ENCODE measurements around the gene ATAD3C. TPM values are rescaled to one million over a fixed set of nuclear protein-coding genes. Genes with fewer than 3 reads are reported as not detected.
"Not testable (repeated sequence)": the region's sequence is repeated elsewhere in the genome, so short reads cannot be mapped to it uniquely, and the experiment has no call there.

The ATAD3C gene
- total RNA-seq, 1 donor from 2014 or later, result not detected

DNA sequence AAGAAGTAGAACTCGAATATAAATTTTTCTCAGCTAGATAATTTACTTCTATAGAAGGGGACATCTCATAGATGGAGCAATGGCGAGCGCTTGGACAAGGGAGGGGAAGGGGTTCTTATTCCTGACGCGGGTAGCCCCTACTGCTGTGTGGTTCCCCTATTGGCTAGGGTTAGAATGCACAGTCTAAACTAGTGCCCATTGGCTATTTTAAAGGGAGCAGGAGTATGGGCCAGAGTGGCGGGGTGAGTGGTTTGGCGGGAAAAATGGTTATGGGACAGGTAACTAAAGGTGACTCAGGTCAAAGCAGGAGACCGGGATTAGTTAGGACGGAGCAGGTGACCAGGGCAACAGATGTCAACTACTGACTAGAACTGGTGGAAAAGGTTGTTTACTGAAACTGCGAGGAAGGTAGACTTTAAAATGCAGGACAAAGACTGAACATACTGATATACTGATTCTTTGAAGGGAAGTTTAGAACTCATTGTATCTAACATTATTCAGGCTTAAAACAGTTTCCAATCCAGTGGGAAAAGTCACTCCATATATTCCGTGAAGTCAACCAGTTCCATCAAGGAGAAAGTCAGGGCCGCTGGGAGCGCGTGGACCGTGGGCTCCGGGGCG, 61.5 kb downstream of the ATAD3C start:
- Histone ChIP-seq H3K9ac (peak overlapping the region; percentile 77), H3K9me3 (ENCODE audit: low read depth) (no peaks in the 10 kb centered on the region), H3K27ac (peak overlapping the region; percentile 80), H3K4me3 (peak overlapping the region; percentile 68), H4K20me1 (ENCODE audit: low read depth) (no peaks in the 10 kb centered on the region), H3K36me3 (no peaks in the 10 kb centered on the region), H3K4me2 (peak overlapping the region; percentile 92), H3K27me3 (no peaks in the 10 kb centered on the region), H3K4me1 (no peaks in the 10 kb centered on the region), H3F3A (ENCODE audit: low read depth) (peaks cover 17% of the 10 kb centered on the region), H2AFZ (replicated peaks) (peak overlapping the region; percentile 35), H3K79me2 (ENCODE audit: low read depth) (peaks cover 7% of the 10 kb centered on the region)
- H3K36me3 Mint-ChIP-seq, result no peaks in the 10 kb centered on the region
- peak overlapping the region; percentile 94 for H3K4me3 Mint-ChIP-seq
- no peak for TF ChIP-seq EZH2phosphoT487 (IDR thresholded peaks at IDR 0.05)
- no peak for TF ChIP-seq EZH2 (IDR thresholded peaks at IDR 0.05)
- TF ChIP-seq, protein P1, sequence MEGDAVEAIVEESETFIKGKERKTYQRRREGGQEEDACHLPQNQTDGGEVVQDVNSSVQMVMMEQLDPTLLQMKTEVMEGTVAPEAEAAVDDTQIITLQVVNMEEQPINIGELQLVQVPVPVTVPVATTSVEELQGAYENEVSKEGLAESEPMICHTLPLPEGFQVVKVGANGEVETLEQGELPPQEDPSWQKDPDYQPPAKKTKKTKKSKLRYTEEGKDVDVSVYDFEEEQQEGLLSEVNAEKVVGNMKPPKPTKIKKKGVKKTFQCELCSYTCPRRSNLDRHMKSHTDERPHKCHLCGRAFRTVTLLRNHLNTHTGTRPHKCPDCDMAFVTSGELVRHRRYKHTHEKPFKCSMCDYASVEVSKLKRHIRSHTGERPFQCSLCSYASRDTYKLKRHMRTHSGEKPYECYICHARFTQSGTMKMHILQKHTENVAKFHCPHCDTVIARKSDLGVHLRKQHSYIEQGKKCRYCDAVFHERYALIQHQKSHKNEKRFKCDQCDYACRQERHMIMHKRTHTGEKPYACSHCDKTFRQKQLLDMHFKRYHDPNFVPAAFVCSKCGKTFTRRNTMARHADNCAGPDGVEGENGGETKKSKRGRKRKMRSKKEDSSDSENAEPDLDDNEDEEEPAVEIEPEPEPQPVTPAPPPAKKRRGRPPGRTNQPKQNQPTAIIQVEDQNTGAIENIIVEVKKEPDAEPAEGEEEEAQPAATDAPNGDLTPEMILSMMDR (IDR thresholded peaks at IDR 0.05), result peak; percentile 19
- H3K4me1 Mint-ChIP-seq, result peaks cover 6% of the 10 kb centered on the region
- no peaks in the 10 kb centered on the region for H3K9me3 Mint-ChIP-seq
- no peaks in the 10 kb centered on the region for H3K27me3 Mint-ChIP-seq (ENCODE audit: insufficient read depth, low read depth)
- DNase-seq (ENCODE audit: low spot score), result peak; percentile 44
- H3K27ac Mint-ChIP-seq, result peak overlapping the region; percentile 95

DNA sequence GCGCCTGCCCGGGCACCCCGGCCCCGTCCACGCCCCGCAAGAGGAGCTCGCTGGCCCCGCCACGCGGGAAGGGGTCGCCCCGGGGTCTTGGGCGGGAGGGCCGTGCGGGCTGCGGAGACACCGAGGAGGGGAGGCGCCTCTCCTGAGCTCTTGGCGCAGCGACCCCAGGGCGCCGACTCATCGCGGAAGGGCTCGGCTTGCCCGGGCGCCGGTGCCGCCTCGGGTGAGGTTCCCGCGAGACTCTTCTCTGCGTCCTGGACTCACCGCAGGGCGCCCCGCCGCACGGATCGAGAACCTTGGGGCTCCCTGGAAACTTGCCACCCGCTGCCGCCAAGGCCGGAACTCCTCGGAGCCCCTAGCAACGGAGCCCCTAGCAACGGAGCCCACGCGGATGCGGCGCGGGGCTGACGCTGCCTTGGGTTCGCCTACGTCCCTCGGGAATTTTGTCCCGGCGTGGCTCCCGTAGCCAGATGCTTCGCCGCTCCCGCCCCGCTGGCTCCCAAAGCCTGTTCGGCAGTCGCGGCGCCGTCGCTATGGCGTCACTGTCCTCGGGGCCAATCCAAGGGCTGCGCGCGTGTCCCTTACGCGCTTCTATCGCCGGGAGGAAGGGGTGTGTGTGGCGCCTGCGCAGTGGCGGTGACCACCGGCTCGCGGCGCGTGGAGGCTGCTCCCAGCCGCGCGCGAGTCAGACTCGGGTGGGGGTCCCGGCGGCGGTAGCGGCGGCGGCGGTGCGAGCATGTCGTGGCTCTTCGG, 62.2 kb downstream of the ATAD3C start, which contains the start of gene ATAD3A:
TSS of gene ATAD3A (plus strand) at position 630 of the 753 bp plus-strand sequence. CDS start at position 737, 107 bp downstream.
- Histone ChIP-seq H3K4me3 (peak within 1 kb of the TSS; percentile 68), H3K27me3 (no peaks in the 10 kb centered on the region), H2AFZ (replicated peaks) (peak within 1 kb of the TSS; percentile 35), H3K79me2 (ENCODE audit: low read depth) (peaks cover 7% of the 10 kb centered on the region), H3K9me3 (ENCODE audit: low read depth) (no peaks in the 10 kb centered on the region), H3K4me2 (peak within 1 kb of the TSS; percentile 92), H4K20me1 (ENCODE audit: low read depth) (no peaks in the 10 kb centered on the region), H3K27ac (peak within 1 kb of the TSS; percentile 80), H3F3A (ENCODE audit: low read depth) (peaks cover 13% of the 10 kb centered on the region), H3K4me1 (no peaks in the 10 kb centered on the region), H3K36me3 (no peaks in the 10 kb centered on the region), H3K9ac (peak within 1 kb of the TSS; percentile 77)
- Mint-ChIP-seq H3K4me3 (peak within 1 kb of the TSS; percentile 94), H3K36me3 (no peaks in the 10 kb centered on the region), H3K4me1 (peaks cover 6% of the 10 kb centered on the region), H3K9me3 (no peaks in the 10 kb centered on the region), H3K27me3 (ENCODE audit: insufficient read depth, low read depth) (no peaks in the 10 kb centered on the region), H3K27ac (peak within 1 kb of the TSS; percentile 95)
- DNase-seq (ENCODE audit: low spot score), result peak; percentile 99
- TF ChIP-seq EZH2 (IDR thresholded peaks at IDR 0.05) (no peak), EZH2phosphoT487 (IDR thresholded peaks at IDR 0.05) (no peak)
- TF ChIP-seq, protein P1 (IDR thresholded peaks at IDR 0.05), result no peak

DNA sequence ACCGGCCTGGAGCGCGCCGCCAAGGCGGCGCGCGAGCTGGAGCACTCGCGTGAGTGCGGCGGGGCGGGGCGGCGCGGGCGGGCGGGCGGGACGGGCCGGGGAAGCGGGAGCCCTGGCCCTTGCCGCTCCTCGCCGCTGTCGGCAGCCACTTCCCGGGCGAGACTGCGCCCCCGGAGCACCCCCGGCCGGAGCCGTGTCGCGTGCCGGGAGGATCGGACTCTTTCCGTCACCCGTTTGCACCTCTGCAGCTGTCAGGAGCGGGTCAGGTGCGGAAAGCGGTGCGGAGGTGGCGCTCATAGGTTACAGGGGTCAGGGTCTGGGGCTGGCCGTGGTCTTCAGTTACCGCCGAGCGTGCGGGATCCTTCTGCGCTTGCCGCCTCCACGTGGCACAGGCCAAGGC, 62.9 kb downstream of the ATAD3C start:
- peak; percentile 18 for DNase-seq (ENCODE audit: low spot score)
- Histone ChIP-seq H3K4me2 (peak overlapping the region; percentile 88), H3F3A (ENCODE audit: low read depth) (peaks cover 15% of the 10 kb centered on the region), H3K4me3 (peak overlapping the region; percentile 68), H3K9ac (peak overlapping the region; percentile 64)
- peak overlapping the region; percentile 82 for H3K4me3 Mint-ChIP-seq
- H3K9me3 Mint-ChIP-seq; H3K79me2 ChIP-seq (ENCODE audit: low read depth); H2AFZ ChIP-seq (replicated peaks); H3K27me3 Mint-ChIP-seq (ENCODE audit: insufficient read depth, low read depth); H3K36me3 ChIP-seq; H3K4me1 Mint-ChIP-seq; H3K27me3 ChIP-seq; H4K20me1 ChIP-seq (ENCODE audit: low read depth); H3K9me3 ChIP-seq (ENCODE audit: low read depth); H3K4me1 ChIP-seq; H3K27ac Mint-ChIP-seq; H3K27ac ChIP-seq; H3K36me3 Mint-ChIP-seq: not testable (repeated sequence)

DNA sequence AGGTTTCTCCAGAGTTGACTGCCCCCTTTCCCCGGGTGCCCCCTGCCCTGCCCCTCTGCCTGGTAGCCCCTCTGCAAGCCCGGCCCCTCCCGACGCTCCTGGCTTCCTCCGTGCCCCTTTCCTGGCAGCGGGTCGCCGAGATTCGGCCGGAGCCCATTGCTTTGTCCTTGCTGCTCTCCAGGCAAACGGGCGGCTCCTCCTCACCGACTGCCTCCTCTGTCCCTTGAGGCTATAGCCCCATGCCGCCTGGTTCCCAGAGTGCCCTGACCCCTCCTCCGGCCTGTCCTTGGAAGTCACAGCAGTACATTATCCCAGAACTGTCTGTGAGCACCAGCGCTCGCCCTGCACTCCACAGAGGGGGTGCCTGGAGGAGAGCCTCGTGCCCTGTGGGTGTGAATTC, 64.2 kb downstream of the ATAD3C start:
- not testable (repeated sequence) for DNase-seq (ENCODE audit: low spot score); H4K20me1 ChIP-seq (ENCODE audit: low read depth); H3K4me1 ChIP-seq; H2AFZ ChIP-seq (replicated peaks); H3K79me2 ChIP-seq (ENCODE audit: low read depth); H3K9me3 ChIP-seq (ENCODE audit: low read depth); H3K4me1 Mint-ChIP-seq; H3K9ac ChIP-seq; H3K36me3 ChIP-seq; H3K4me2 ChIP-seq; H3K27ac ChIP-seq; H3K9me3 Mint-ChIP-seq; H3K4me3 ChIP-seq; H3K27me3 ChIP-seq; H3K27ac Mint-ChIP-seq; H3K36me3 Mint-ChIP-seq; H3K27me3 Mint-ChIP-seq (ENCODE audit: insufficient read depth, low read depth)
- H3K4me3 Mint-ChIP-seq, result peak overlapping the region; percentile 74
- H3F3A ChIP-seq (ENCODE audit: low read depth), result peaks cover 18% of the 10 kb centered on the region

DNA sequence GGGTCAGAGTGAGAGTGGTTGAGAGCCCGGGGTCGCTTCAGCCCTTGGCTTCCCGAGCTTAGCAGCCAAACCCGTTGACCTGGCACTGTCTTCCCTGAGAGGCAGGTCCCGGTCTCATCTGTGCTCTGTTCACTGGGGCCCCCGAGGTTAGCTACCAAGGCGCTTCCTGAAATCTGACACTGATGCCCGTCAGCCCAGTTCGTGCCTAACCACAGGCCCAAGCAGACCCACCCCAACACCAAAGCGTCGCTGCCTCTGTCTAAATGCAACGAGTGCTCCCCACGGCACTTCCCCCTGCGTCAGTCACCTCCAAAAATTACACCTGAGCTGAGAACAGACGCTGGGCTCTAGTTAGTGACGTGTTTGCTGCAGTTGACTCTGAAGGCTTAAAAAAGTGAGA, 64.9 kb downstream of the ATAD3C start:
- not testable (repeated sequence) for H3K36me3 ChIP-seq; H4K20me1 ChIP-seq (ENCODE audit: low read depth); H3K27ac Mint-ChIP-seq; H3K79me2 ChIP-seq (ENCODE audit: low read depth); H3K4me2 ChIP-seq; DNase-seq (ENCODE audit: low spot score); H2AFZ ChIP-seq (replicated peaks); H3K4me3 ChIP-seq; H3K4me3 Mint-ChIP-seq; H3K27ac ChIP-seq; H3K4me1 Mint-ChIP-seq; H3K4me1 ChIP-seq; H3K9ac ChIP-seq; H3K9me3 Mint-ChIP-seq; H3K27me3 Mint-ChIP-seq (ENCODE audit: insufficient read depth, low read depth); H3K9me3 ChIP-seq (ENCODE audit: low read depth); H3K27me3 ChIP-seq; H3K36me3 Mint-ChIP-seq
- peaks cover 18% of the 10 kb centered on the region for H3F3A ChIP-seq (ENCODE audit: low read depth)

DNA sequence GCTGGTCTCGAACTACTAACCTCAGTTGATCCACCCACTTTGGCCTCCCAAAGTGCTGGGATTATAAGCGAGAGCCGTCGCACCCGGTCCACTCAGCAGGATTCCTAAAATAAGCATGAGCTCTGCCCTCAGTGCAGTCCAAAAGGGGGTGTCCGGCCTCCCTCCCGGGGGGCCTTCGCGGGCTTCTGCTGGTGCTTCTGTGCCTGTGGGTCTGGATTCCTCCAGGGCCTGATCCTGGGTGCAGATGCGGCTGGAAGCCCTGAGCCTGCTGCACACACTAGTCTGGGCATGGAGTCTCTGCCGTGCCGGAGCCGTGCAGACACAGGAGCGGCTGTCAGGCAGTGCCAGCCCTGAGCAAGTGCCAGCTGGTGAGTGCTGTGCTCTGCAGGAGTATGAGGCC, 67.4 kb downstream of the ATAD3C start:
- not testable (repeated sequence) for H3K27me3 Mint-ChIP-seq (ENCODE audit: insufficient read depth, low read depth); H3K9me3 ChIP-seq (ENCODE audit: low read depth); H3K27ac ChIP-seq; H3K36me3 ChIP-seq; H4K20me1 ChIP-seq (ENCODE audit: low read depth); H3K4me1 ChIP-seq; H3K36me3 Mint-ChIP-seq; H3K4me3 ChIP-seq; H3K9me3 Mint-ChIP-seq; H3K4me2 ChIP-seq; H3K4me1 Mint-ChIP-seq; H3K27ac Mint-ChIP-seq; H3F3A ChIP-seq (ENCODE audit: low read depth); H3K4me3 Mint-ChIP-seq; H2AFZ ChIP-seq (replicated peaks); H3K27me3 ChIP-seq; DNase-seq (ENCODE audit: low spot score); H3K79me2 ChIP-seq (ENCODE audit: low read depth); H3K9ac ChIP-seq

All from neural progenitor cell (in vitro differentiated cells).